OCI-LY7 (cell line): ENCODE results near the gene PSMB5. TPM values are rescaled to one million over a fixed set of nuclear protein-coding genes. Genes with fewer than 3 reads are reported as not detected.

Experiments
- BruUV-seq: library from RNA; stranded (reverse); fragments of 400-500 nt; replicated peaks from 2 replicates; lab custom pipeline; 2021; lab: Mats Ljungman, UMichigan
- CTCF ChIA-PET: fragments of 300-600 bp; sonication (Branson Sonifier 250); formaldehyde crosslinking; loops from one replicate; lab custom pipeline; 2022; ENCODE audit warnings: antibody characterized with exemption; ENCODE audit not compliant: unreplicated experiment; lab: Charles Lee
- POLR2A ChIA-PET: fragments of 300-600 bp; sonication (Branson Sonifier 250); formaldehyde crosslinking; loops from one replicate; lab custom pipeline; 2022; ENCODE audit warnings: antibody characterized with exemption; lab: Charles Lee
- DNase-seq: peaks from one replicate; pipeline ENCODE4 v3.0.0-alpha.2; 2015; ENCODE audit warnings: low spot score
- H2AFZ ChIP-seq: fragments of 200-600 bp; sonication (generic), shearing (Covaris generic); 2 replicates; pipeline ENCODE4 v1.6.1; 2014; ENCODE audit warnings: mild to moderate bottlenecking, antibody characterized with exemption, low read length, moderate library complexity
- H3K27ac ChIP-seq: fragments of 200-600 bp; sonication (generic); 2 replicates; pipeline ENCODE4 v1.5.1; 2014; ENCODE audit warnings: mixed run types, low read depth, mild to moderate bottlenecking, moderate library complexity, low read length, inconsistent platforms; ENCODE audit not compliant: poor library complexity, severe bottlenecking
- H3K36me3 ChIP-seq: fragments of 200-600 bp; sonication (generic); 2 replicates; pipeline ENCODE4 v1.6.1; 2014; ENCODE audit warnings: mild to moderate bottlenecking, antibody characterized with exemption, low read length, moderate library complexity, mixed read lengths; ENCODE audit not compliant: insufficient read depth
- H3K4me1 ChIP-seq: fragments of 200-600 bp; sonication (generic); 2 replicates; pipeline ENCODE4 v1.5.1; 2014; ENCODE audit warnings: mild to moderate bottlenecking, low read length; ENCODE audit not compliant: insufficient read depth, poor library complexity, severe bottlenecking
- H3K4me2 ChIP-seq: fragments of 200-600 bp; sonication (generic); 2 replicates; pipeline ENCODE4 v1.6.1; 2014; ENCODE audit warnings: mild to moderate bottlenecking, low read length
- H3K4me3 ChIP-seq: fragments of 200-600 bp; sonication (generic); 2 replicates; pipeline ENCODE4 v1.5.1; 2014; ENCODE audit warnings: mild to moderate bottlenecking, low read depth, low read length; ENCODE audit not compliant: poor library complexity, severe bottlenecking
- H3K79me2 ChIP-seq: fragments of 200-600 bp; sonication (generic); 2 replicates; pipeline ENCODE4 v1.6.1; 2016; ENCODE audit warnings: low read depth, mild to moderate bottlenecking, low read length, moderate library complexity, mixed read lengths; ENCODE audit not compliant: insufficient read depth
- H3K9me2 ChIP-seq: fragments of 200-600 bp; sonication (generic); 2 replicates; pipeline ENCODE4 v1.6.1; 2016; ENCODE audit warnings: mild to moderate bottlenecking, low read length, mixed read lengths; ENCODE audit not compliant: insufficient read depth
- H3K9me3 ChIP-seq: fragments of 200-600 bp; sonication (generic); 2 replicates; pipeline ENCODE4 v1.6.1; 2014; ENCODE audit warnings: mild to moderate bottlenecking, mixed run types, low read length, mixed read lengths
- H4K20me1 ChIP-seq: fragments of 200-600 bp; sonication (generic); 2 replicates; pipeline ENCODE4 v1.6.1; 2014; ENCODE audit warnings: mild to moderate bottlenecking, antibody characterized with exemption, low read length, moderate library complexity, mixed read lengths; ENCODE audit not compliant: insufficient read depth
- CTCF ChIP-seq: fragments of 200-600 bp; sonication (generic); conservative IDR thresholded peaks from 2 replicates; pipeline ENCODE4 v1.5.1; 2014; ENCODE audit warnings: mild to moderate bottlenecking, antibody characterized with exemption, low read length, moderate library complexity, mixed read lengths
- EZH2phosphoT487 ChIP-seq: fragments of 200-600 bp; sonication (generic); IDR thresholded peaks from 2 replicates; pipeline ENCODE4 v1.6.1; 2018; ENCODE audit warnings: low read depth, borderline replicate concordance, mild to moderate bottlenecking, mixed run types, antibody characterized with exemption, low read length, moderate library complexity, mixed read lengths
- intact Hi-C: fragments of 100-400 bp; cut with micrococcal nuclease; formaldehyde crosslinking; loops from one replicate; pipeline ENCODE4 v1.10.0; 2022; ENCODE audit not compliant: unreplicated experiment
- total RNA-seq, 2 experiments: library from RNA; depleted of rRNA in 1 of 2; stranded (reverse); fragments of >200 nt in 1 of 2; shearing (Covaris generic) in 1 of 2; gene quantifications; 2 replicates each; pipeline ENCODE4 v1.2.3, GENCODE V29; 2014 to 2022

PSMB5 gene
- total RNA-seq, 2 experiments from 2014 or later: 111 to 122 TPM

- no peak overlapping the region for H3K27ac ChIP-seq
- no peak overlapping the region for H3K4me3 ChIP-seq
- H3K9me3 ChIP-seq: no peaks in the 10 kb centered on the region
- no peak overlapping the region for H2AFZ ChIP-seq
- no peaks in the 10 kb centered on the region for H4K20me1 ChIP-seq
- POLR2A ChIA-PET: interaction anchor here (0.6 to 1.1 kb wide), 2 partner anchors 18 to 42 kb away, joined by 3 to 4 read pairs; partner anchors contain the start of genes ACIN1 and C14orf119
- TF ChIP-seq EZH2phosphoT487 (no peak), CTCF (no peak)
- peaks cover 15% of the 10 kb centered on the region for H3K4me1 ChIP-seq
- CTCF ChIA-PET: no interaction called here
- H3K4me2 ChIP-seq: no peak overlapping the region
- no TSS peak for BruUV-seq
- H3K79me2 ChIP-seq: no peaks in the 10 kb centered on the region
- no peaks in the 10 kb centered on the region for H3K36me3 ChIP-seq
- DNase-seq: no peak
- intact Hi-C loops: loop anchor here (10.0 kb wide), 1 partner anchor 478 kb away; no protein-coding TSS in a partner anchor
- no peaks in the 10 kb centered on the region for H3K9me2 ChIP-seq
These were observed 18.0 kb upstream of the PSMB5 start for GRCh38 chr14:23052671-23053070.

GRCh38 chr14:23052182-23052623 is 17.5 kb upstream of the PSMB5 start:
- POLR2A ChIA-PET: interaction anchor here (0.6 kb wide), 1 partner anchor 19 kb away, joined by 4 read pairs; no protein-coding TSS in a partner anchor
- Histone ChIP-seq H2AFZ (no peak overlapping the region), H3K36me3 (no peaks in the 10 kb centered on the region), H3K27ac (no peak overlapping the region), H3K79me2 (no peaks in the 10 kb centered on the region), H3K4me2 (no peak overlapping the region), H3K4me1 (peaks cover 13% of the 10 kb centered on the region), H4K20me1 (no peaks in the 10 kb centered on the region), H3K4me3 (no peak overlapping the region), H3K9me2 (no peaks in the 10 kb centered on the region), H3K9me3 (no peaks in the 10 kb centered on the region)
- intact Hi-C loops: loop anchor here (10.0 kb wide), 1 partner anchor 477 kb away; no protein-coding TSS in a partner anchor
- DNase-seq: no peak
- BruUV-seq: no TSS peak
- CTCF ChIA-PET: no interaction called here
- TF ChIP-seq CTCF: no peak
